ENCODE data around the gene DEPP1. TPM values are rescaled to one million over a fixed set of nuclear protein-coding genes. Genes with fewer than 3 reads are reported as not detected.

DEPP1 gene
- total and polyA plus RNA-seq, 2 of the 13 experiments (the other 11 are each of a cell fraction or from before 2014, with no cell fraction given) = 14.8 to 270 TPM

GRCh38 chr10:44989597-44990301 lies 11.1 kb upstream of the DEPP1 start (continued):
- TF ChIP-seq ZNF878 (CRISPR knock-in tag; IDR thresholded peaks at IDR 0.05) (0 out of 2 replicates have a peak, but pooled peaks have one; percentile 36), GMEB2 (CRISPR knock-in tag; IDR thresholded peaks at IDR 0.05; ENCODE audit: low read depth) (no peak), CHD4 (IDR thresholded peaks at IDR 0.05; ENCODE audit: borderline replicate concordance, low read length) (no peak), TARDBP (CRISPR knock-in tag; IDR thresholded peaks at IDR 0.05) (peak; percentile 12; the same call in 1 of the 2 replicates), SMYD3 (CRISPR knock-in tag; IDR thresholded peaks at IDR 0.05) (0 out of 2 replicates have a peak, but pooled peaks have one; percentile 37), HNRNPL (IDR thresholded peaks at IDR 0.05; ENCODE audit: low read depth, low read length) (no peak), MTERF4 (CRISPR knock-in tag; IDR thresholded peaks at IDR 0.05) (no peak), HMG20A (CRISPR knock-in tag; IDR thresholded peaks at IDR 0.05; ENCODE audit: borderline replicate concordance) (no peak), ZNF354B (CRISPR knock-in tag; IDR thresholded peaks at IDR 0.05) (no peak), KDM3A (CRISPR knock-in tag; IDR thresholded peaks at IDR 0.05; ENCODE audit: low read depth) (no peak), ZNF777 (CRISPR knock-in tag; IDR thresholded peaks at IDR 0.05) (no peak), CAMTA2 (CRISPR knock-in tag; IDR thresholded peaks at IDR 0.05; ENCODE audit: borderline replicate concordance) (no peak)
